ENCODE data around the gene DYDC2. TPM values are rescaled to one million over a fixed set of nuclear protein-coding genes. Genes with fewer than 3 reads are reported as not detected.

Gene DYDC2
- total and polyA plus RNA-seq, 4 donors: 8.6 to 24.4 (median 19.5) TPM

DNA sequence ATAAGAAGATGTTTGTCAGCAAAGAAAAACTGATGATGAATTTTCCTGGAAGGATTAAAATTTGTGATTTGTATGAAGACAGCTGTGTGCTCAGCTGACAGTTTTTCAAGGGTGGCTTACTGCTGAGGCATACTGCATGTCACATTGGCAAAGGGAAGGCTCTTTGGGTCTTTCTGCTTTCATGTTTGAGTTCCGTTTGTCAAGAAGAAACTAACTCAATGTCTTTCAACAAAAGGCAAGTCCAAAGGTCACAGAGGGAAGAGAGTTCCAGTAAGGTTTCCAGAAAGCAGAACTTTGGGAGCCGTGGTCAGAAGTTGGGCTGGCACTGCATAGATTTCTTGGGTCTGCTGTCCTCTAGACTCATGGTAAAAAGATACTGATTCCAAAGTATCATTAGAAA is 16.9 kb downstream of the DYDC2 start:
- WGBS, 2 donors: 66 to 70% methylated on average over 2 of the region's 2 CpGs
- Histone ChIP-seq H3K27me3 (ENCODE audit: control insufficient read depth in 3 of 3, insufficient read depth in 3 of 3, low read length in 2 of 3) (no peaks in the 10 kb centered on the region), H3K4me1 (ENCODE audit: control insufficient read depth in 5 of 5, insufficient read depth in 5 of 5, low read length in 5 of 5) (no peaks in the 10 kb centered on the region), H3K36me3 (ENCODE audit: control insufficient read depth in 4 of 4, insufficient read depth in 4 of 4, low read length in 4 of 4) (no peaks in the 10 kb centered on the region), H3K4me3 (no peak overlapping the region), H3K9me3 (ENCODE audit: control insufficient read depth in 4 of 4, insufficient read depth in 3 of 4, low read length in 3 of 4) (no peaks in the 10 kb centered on the region), H3K27ac (ENCODE audit: low read depth in 1 of 2, low read length in 1 of 2) (no peak overlapping the region), H3K9ac (ENCODE audit: insufficient read depth in 1 of 2, low read length in 2 of 2) (no peak overlapping the region)
- DNase-seq: no peak
- ATAC-seq (ENCODE audit: insufficient read depth, low FRiP score): no peak
- TF ChIP-seq, protein P1, sequence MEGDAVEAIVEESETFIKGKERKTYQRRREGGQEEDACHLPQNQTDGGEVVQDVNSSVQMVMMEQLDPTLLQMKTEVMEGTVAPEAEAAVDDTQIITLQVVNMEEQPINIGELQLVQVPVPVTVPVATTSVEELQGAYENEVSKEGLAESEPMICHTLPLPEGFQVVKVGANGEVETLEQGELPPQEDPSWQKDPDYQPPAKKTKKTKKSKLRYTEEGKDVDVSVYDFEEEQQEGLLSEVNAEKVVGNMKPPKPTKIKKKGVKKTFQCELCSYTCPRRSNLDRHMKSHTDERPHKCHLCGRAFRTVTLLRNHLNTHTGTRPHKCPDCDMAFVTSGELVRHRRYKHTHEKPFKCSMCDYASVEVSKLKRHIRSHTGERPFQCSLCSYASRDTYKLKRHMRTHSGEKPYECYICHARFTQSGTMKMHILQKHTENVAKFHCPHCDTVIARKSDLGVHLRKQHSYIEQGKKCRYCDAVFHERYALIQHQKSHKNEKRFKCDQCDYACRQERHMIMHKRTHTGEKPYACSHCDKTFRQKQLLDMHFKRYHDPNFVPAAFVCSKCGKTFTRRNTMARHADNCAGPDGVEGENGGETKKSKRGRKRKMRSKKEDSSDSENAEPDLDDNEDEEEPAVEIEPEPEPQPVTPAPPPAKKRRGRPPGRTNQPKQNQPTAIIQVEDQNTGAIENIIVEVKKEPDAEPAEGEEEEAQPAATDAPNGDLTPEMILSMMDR (IDR thresholded peaks at IDR 0.05; ENCODE audit: control extremely low read depth, extremely low read depth): no peak

DNA sequence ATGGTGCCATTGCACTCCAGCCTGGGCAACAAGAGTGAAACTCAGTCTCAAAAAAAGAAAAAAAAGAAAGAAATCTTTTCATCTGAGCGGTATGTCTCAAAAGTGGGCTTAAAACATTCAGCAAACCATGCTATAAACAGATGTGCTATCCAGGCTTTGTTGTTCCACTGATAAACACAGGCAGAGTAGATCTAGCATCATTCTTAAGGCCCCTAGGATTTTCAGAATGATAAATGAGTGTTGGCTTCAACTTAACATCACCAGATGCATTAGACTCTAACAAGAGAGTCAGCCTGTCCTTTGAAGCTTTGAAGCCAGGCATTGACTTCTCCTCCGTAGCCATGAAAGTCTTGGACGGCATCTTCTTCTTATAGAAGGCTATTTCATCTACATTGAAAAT is 23.1 kb downstream of the DYDC2 start:
- no peak for ATAC-seq (ENCODE audit: insufficient read depth, low FRiP score)
- H3K4me1 ChIP-seq (ENCODE audit: control insufficient read depth in 5 of 5, insufficient read depth in 5 of 5, low read length in 5 of 5): peaks cover 0 to 2% (median 0%) of the 10 kb centered on the region in 5 donors
- DNase-seq: peak in 2 of 3 donors; percentile 20 to 51
- H3K36me3 ChIP-seq (ENCODE audit: control insufficient read depth in 4 of 4, insufficient read depth in 4 of 4, low read length in 4 of 4): no peaks in the 10 kb centered on the region
- no peaks in the 10 kb centered on the region for H3K27me3 ChIP-seq (ENCODE audit: control insufficient read depth in 3 of 3, insufficient read depth in 3 of 3, low read length in 2 of 3)
- no peak overlapping the region for H3K4me3 ChIP-seq
- 43 to 77% methylated on average over 3 of the region's 3 CpGs for WGBS, 2 donors
- H3K27ac ChIP-seq (ENCODE audit: low read depth in 1 of 2, low read length in 1 of 2): no peak overlapping the region
- H3K9me3 ChIP-seq (ENCODE audit: control insufficient read depth in 4 of 4, insufficient read depth in 3 of 4, low read length in 3 of 4): no peaks in the 10 kb centered on the region
- TF ChIP-seq, protein P1 (IDR thresholded peaks at IDR 0.05; ENCODE audit: control extremely low read depth, extremely low read depth): no peak
- no peak overlapping the region for H3K9ac ChIP-seq (ENCODE audit: insufficient read depth in 1 of 2, low read length in 2 of 2)

DNA sequence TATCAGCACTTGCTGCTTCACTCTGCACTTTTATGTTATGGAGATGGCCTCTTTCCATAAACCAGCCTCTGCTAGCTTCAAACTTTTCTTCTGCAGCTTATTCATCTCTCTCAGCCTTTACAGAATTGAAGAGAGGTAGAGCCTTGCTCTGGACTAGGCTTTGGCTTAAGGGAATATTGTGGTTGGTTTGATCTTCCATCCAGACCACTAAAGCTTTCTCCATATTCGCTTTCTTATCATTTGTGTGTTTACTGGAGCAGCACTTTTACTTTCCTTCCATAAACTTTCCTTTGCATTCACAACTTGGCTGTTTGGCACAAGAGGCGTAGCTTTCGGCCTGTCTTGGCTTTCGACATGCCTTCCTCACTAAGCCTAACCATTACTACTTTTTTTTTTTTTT is 23.6 kb downstream of the DYDC2 start:
- H3K9ac ChIP-seq (ENCODE audit: insufficient read depth in 1 of 2, low read length in 2 of 2): no peak overlapping the region
- no peaks in the 10 kb centered on the region for H3K27me3 ChIP-seq (ENCODE audit: control insufficient read depth in 3 of 3, insufficient read depth in 3 of 3, low read length in 2 of 3)
- 81 to 89% methylated on average over 4 of the region's 4 CpGs for WGBS, 2 donors
- ATAC-seq (ENCODE audit: insufficient read depth, low FRiP score) (no peak), DNase-seq (peak in 2 of 3 donors; percentile 53 to 61)
- TF ChIP-seq, protein P1 (IDR thresholded peaks at IDR 0.05; ENCODE audit: control extremely low read depth, extremely low read depth): no peak
- no peaks in the 10 kb centered on the region for H3K9me3 ChIP-seq (ENCODE audit: control insufficient read depth in 4 of 4, insufficient read depth in 3 of 4, low read length in 3 of 4)
- H3K36me3 ChIP-seq (ENCODE audit: control insufficient read depth in 4 of 4, insufficient read depth in 4 of 4, low read length in 4 of 4): no peaks in the 10 kb centered on the region
- H3K4me3 ChIP-seq: no peak overlapping the region
- no peak overlapping the region for H3K27ac ChIP-seq (ENCODE audit: low read depth in 1 of 2, low read length in 1 of 2)
- H3K4me1 ChIP-seq (ENCODE audit: control insufficient read depth in 5 of 5, insufficient read depth in 5 of 5, low read length in 5 of 5): peaks cover 0 to 2% (median 0%) of the 10 kb centered on the region in 5 donors

DNA sequence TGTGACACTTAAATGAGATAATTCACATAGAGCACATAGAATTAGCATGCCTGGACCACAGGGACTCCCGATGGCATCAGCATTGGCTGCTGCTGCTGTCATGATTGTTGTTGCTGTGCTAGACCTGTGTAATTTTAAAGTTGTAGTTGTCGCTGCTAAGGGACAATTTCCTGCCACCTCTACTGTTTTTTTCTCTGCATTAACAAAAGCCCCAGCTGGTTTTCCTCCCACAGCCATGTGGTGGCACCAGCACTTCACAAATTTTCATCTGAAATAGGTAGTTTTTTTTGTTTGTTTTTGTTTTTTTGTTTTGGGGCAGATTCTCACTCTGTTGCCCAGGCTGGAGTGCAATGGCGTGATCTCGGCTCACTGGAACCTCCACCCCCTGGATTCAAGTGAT is 26.4 kb downstream of the DYDC2 start:
- TF ChIP-seq, protein P1 (IDR thresholded peaks at IDR 0.05; ENCODE audit: control extremely low read depth, extremely low read depth): peak; percentile 27
- DNase-seq (peak; percentile 57 to 77 (median 71)), ATAC-seq (ENCODE audit: insufficient read depth, low FRiP score) (no peak)
- Histone ChIP-seq H3K27me3 (ENCODE audit: control insufficient read depth in 3 of 3, insufficient read depth in 3 of 3, low read length in 2 of 3) (no peaks in the 10 kb centered on the region), H3K4me1 (ENCODE audit: control insufficient read depth in 5 of 5, insufficient read depth in 5 of 5, low read length in 5 of 5) (peaks cover 0 to 2% (median 0%) of the 10 kb centered on the region in 5 donors), H3K9ac (ENCODE audit: insufficient read depth in 1 of 2, low read length in 2 of 2) (no peak overlapping the region), H3K9me3 (ENCODE audit: control insufficient read depth in 4 of 4, insufficient read depth in 3 of 4, low read length in 3 of 4) (no peaks in the 10 kb centered on the region), H3K36me3 (ENCODE audit: control insufficient read depth in 4 of 4, insufficient read depth in 4 of 4, low read length in 4 of 4) (no peaks in the 10 kb centered on the region), H3K27ac (ENCODE audit: low read depth in 1 of 2, low read length in 1 of 2) (no peak overlapping the region), H3K4me3 (no peak overlapping the region)
- WGBS, 2 donors: 13 to 18% methylated on average over 4 of the region's 4 CpGs
